ENCODE measurements around the gene FTSJ3.

FTSJ3 gene

DNA sequence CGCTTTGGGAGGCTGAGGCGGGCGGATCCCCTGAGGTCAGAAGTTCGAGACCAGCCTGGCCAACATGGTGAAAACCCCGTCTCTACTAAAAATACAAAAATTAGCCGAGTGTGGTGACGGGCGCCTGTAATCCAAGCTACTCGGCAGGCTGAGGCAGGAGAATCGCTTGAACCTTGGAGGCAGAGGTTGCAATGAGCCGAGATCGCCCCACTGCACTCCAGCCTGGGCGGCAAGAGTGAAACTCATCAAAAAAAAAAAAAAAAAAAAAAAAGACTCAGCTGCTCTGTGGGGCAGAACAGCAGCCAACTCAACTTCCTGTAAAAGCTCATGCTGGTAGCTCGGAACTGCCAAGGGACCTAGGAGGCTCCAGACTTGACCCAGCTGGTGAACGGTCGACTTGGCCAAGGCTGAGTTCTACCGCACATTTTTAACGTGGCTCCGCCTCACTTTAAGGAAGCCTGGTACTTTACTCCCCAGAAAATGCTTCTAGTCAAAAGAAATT is 16.0 kb upstream of the FTSJ3 start:
- DNase-seq (ENCODE audit: low spot score), result peak; percentile 93

DNA sequence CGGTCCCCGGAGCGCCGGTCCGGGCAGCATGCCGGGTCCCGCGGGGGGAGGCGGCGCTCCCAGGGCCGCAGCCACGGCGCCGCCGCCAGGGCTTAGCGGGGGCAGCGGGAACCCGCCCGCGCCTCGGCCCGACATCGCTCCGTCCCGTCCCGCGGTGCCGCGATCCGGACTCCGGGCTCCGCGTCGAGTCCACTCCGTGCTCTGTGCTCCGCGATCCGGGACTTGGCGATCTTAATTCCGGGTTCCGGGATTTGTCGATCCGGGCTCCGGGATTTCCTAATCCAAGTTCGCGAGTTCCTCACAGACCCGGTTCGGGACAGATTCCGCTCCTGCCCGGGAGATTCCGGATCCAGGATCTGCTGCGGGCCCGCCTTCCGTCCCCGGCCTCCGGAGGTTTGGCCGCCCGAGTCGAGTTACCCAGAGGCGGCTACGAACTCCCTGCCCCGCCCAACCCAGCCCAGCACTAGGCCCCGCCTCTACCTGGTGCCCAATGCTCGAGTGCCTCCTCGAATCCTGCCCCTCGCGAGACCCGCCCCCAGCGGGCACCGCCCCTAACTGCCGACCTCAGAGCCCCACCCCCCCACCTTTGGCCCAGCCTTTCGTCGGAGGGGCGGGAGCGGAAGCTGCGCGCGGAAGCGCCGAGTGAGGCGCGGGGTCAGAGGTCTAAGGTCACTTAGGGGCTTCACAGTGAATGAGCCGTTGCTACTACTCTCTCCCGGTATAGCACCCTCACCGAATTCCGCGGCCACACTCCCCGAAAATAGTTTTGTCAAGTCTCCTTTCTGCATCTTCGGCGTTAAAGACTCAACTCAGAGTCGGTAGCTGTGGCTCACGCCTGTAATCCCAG is 15.3 kb upstream of the FTSJ3 start, which contains the start of gene SMARCD2:
Gene SMARCD2 (minus strand): TSS at position 146 of the 847 bp plus-strand sequence. CDS start 11 bp downstream, at position 135.
- DNase-seq (ENCODE audit: low spot score), result peak; percentile 98

DNA sequence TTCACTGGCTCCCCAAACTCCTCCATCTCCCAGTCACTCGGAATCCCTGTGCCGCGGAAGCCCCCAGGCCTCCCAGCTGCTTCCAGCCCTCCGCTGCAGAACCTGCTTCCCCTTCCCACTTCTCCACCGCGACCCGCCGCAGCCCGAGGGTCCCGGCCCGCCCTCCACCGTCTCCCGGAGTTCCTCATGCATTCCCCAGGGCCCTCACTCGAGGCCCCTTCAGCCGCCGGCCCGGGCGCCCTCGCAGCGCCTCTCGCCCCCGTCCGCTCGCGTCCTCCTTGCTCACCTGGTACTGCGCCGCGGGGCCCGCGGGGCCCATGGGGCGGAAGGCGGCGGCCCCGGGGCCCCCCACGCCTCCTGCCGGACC is 14.7 kb upstream of the FTSJ3 start:
- DNase-seq (ENCODE audit: low spot score), result no peak

DNA sequence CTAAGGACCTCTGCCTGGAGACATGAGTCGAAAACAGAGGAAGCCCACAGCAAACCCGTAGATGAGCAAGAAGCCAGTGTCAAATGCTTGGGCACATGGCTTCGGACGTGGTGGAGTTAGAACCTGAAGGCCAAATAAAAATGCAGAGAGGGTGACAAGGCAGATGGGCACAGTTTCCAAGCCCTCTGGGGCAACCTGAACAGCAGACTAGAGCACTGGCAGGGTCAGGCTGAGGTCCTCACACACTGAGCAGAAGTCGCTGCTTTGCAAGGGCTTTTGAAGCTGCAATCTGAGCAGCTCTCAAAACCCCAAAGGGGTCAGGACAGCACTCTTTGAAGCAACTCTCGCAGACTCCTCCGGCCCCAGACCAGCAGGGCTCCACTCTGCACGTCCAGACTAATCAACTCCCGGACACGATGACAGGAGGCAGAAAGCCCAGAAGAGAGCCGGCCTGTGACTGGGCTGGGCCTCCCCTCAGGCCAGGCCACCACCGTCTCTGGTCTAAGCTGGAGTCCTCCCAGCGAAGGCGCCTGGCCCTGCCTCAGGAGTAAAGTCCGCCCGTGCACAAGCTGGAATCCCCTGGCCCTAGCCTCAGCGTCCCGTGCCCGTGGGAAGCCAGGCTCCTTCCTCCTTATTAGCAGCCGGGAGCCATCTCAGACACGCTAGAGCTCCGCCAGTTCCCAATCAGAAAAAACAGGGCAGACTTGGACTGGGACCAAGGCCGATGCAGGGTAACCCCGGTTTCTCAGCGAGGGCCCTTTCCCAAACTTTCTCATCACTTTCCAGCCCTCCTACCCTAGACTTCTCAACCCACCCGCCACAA is 14.1 kb upstream of the FTSJ3 start:
- DNase-seq (ENCODE audit: low spot score), result peak; percentile 59

DNA sequence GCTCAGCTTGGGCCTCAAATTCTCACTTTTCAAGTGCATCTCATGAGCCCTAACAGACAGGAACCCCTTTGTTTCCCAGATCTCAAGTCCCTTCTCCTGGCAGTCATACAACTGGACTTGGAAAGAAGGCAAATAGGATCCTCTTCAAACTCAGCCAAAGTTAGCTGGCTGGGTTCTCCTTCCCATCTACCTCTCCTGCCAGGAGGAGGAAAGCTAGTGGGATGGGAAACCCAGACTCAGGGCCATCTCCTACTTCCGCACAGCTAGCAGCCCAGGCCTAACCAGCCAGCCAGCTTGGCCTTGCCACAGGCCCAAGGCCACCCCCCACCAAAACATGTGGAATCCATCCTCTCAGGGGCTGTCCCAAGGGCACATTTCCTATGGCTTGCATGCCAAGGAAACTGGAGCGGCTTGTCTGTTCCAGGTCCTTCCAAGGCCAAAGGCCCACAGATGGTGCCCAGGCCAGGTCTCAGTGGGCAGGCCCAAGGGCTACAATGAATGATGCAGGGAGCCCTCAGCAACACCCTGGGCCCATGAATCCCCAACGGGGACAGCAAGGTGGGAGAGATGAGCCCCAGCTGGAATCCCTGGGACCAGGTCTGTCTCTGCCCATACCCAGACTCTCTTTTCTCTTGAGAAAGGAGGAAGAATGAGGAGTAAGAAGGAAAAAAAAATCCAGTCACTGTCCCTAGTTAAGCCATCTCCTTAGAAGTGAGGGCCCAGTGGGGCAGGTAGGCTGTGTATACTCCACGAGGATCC is 13.3 kb upstream of the FTSJ3 start:
- no peak for DNase-seq (ENCODE audit: low spot score)

DNA sequence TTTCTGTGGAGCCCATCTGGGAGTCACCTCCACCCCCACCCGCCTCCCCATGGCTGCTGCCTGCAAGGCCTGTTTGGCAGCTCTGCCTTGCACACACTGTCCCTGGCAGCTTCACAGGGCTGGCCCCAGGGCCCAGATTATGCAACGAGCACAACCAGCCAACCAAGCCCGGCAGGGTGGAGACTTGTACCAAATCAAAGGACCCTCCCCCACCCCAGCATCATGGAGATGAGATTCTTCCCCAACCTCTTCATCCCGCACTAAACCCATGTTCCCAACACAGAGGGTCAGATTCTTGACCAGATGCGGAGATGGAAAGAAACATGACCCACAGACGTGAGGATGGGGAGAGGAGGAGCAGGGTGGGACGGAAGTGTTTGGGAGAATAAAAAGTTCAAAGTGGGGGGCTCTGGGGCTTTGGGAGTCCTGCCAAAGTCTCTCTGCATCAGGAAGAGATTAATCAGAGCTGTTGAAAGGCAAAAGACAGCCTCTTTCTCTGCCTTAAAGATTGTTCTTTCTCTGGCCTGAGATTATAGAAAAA is 11.2 kb upstream of the FTSJ3 start:
- no peak for DNase-seq (ENCODE audit: low spot score)

DNA sequence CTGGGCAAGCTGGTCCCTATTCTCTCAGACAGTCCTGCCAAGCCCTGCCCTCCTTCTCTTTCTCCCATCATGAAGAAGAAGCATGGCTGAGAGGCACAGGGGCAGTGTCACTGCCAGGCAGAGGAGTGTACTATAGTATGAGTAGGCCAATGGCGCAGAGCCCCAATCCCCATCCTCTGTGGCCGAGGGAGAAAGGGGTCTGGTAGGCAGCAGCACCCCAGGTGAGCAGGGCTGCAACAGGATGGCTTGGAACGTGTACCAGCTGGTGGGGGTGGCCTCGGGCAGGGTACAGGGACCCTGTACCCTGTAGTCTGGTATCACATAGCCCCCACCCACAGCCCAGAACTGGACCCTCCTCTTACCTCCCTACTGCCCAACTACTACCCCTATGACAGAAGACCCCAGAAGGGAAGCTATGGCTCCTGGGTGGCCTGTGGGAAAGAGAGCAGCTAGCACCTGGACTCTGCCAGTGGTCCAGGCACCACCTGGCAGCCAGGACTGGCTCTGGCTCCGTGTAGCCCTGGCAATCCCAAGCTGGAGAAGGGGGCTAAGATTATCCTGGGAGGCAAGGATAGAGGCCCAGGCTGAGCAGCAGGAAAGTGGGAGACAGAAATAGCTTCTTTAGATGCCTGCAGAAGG is 10.6 kb upstream of the FTSJ3 start:
- no peak for DNase-seq (ENCODE audit: low spot score)

DNA sequence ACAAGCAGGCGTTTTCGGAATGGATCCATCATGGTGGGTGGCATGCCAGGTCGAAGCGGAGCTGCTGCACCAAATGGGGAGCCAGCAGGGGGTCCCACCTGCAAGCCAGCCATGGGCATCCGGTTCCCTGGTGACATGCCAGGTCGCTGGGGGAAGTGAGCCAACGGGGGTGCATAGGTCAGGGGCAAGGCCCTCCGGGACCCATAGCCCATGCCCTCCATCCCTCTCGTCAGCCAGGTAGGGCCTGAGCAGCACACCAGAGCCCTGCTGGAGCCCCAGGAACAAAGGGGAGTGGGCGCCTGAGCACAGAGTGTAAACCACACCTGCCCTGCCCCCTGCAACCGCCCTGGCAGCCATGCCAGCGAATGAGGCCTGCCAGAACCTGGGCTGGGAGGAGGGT is 10.0 kb upstream of the FTSJ3 start:
- no peak for DNase-seq (ENCODE audit: low spot score)

DNA sequence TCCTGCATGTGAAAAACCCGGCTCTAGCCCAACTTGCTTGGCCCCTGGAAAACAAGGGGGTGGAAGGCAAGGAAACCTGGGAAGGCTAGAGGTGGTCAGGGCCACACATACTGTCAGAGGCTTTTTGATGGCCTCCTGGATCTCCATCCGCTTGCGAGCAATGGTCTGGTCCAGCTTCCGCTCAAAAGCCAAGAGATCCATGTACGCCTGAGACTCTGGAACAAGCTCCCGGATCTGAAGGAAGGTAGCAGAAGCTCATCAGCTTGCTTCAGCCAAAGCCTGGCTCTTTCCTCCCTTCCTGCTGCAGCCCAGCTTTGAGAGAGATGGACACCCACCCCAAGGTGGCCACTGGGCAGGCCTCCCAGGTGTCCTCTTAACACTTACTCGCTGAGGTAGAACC is 9.3 kb upstream of the FTSJ3 start:
- no peak for DNase-seq (ENCODE audit: low spot score)

DNA sequence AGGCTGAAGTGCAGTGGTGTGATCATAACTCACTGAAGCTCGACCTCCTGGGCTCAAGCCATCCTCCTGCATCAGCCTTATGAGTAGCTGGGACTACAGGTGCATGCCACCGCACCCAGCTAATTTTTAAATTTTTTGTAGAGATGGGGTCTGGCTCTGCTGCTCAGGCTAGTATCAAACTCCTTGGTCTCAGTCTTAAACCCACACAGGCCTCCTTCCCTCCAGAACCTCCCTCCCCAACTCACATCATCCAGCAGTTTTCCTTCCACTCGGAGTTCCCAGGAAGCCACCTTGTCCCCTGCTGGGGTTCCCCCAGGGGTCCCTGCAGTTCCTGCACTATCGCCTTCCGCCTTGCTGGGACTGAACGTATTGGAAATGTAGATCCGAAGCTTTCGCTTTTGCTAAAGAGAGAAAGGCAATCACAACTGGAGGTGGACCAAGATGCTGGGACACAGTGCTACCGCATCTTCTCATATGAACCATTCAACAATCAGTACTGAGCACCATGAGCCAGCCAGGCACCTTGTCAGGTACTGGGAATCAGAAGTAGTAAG is 7.8 kb upstream of the FTSJ3 start:
- DNase-seq (ENCODE audit: low spot score), result no peak

DNA sequence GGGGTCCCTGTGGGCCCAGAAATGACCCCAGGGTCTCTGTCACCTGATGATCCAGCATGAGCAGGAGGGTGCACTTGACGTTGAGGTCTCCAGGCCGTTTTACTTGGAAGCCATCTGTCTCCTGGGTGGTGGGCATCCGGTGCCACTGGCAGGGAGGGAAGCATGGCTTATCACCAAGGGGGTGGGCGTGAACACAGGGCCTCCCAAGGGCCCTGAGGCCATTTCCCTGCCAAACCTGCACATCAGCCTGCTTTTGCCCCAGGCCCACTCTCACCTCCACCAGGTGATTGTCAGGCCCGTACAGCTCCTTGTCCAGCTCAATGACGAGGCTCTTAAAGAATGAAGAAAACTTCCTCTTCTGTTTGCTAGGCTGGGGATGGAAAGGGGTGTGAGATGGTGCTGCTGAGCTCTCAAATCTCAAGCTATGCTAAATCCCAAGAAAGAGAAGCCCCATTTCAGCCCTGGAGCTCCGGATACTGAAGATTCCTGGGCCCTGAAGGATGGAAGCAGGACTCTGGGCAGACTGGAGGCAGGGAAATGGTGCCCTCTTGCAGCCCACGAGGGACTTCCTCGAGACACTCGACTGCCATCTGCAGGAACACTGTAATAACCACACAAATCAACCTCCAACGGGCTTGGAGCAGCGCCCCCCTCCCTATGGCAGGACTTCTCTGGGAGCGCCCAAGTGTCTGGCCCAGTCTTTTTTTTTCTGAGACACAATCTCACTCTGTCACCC is 7.1 kb upstream of the FTSJ3 start:
- DNase-seq (ENCODE audit: low spot score), result peak; percentile 95

DNA sequence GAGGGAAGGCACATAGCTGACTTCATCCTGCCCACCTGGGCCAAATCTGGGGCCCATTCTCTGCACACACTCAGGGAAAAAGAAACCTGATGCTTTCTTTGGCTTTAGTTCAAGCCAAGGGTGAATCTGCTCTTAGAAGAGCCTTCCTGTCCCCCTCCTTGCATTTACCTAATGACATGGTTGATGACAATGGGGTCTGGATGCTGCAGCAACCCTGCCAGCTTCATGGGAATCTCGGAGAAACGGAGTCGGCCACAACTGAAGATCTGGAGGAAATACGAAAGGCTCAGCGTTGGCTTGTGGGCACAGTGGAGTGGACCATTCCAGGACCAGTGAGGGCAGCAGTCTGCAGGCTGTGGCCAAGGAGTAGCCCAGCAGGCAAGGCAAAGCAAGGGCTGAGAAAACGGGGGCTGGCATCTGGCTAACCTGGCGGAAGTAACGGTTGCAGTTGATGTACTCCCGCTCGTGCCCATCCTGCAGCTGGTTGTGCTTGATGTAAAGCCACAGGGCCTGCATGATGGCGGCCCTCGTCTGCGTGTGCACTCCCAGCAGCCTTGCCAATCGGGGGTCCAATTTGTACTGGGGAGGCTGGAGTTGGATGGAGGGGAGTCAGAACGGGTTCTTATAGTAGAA is 6.4 kb upstream of the FTSJ3 start:
- DNase-seq (ENCODE audit: low spot score), result no peak

DNA sequence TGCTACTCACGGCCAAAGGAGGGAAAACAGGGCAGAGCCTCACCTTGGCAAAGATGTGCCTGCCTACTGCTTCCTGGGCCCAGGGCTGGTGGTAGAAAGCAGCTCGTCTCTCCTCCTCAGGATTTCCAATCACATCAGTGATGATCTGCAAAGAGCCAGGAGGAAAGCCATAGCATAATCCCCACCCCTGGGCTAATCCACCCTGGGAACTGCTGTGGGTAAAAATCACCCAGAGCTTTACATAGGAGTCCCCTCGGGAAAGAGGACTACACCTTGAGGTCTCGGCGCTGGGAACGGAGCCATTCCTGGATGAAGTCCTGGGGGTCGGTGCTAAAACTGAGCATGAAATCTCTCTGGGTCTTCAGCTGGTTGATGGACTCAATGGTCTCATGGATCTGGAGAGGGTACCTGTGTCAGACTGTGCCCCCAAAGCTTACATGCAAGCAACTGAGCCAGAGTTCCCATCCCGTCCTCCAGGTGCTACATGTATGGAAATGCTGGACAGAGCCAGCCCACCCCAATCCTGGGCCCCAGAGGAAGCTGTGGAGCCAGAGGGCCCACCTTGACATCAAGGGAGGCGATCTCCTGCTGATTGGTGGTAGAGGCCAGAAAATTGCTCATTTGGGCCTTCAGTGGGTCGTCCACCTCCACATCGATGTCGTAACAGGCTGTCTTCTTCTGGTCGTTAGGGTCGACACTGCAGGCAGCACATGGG is 5.7 kb upstream of the FTSJ3 start:
- no peak for DNase-seq (ENCODE audit: low spot score)

DNA sequence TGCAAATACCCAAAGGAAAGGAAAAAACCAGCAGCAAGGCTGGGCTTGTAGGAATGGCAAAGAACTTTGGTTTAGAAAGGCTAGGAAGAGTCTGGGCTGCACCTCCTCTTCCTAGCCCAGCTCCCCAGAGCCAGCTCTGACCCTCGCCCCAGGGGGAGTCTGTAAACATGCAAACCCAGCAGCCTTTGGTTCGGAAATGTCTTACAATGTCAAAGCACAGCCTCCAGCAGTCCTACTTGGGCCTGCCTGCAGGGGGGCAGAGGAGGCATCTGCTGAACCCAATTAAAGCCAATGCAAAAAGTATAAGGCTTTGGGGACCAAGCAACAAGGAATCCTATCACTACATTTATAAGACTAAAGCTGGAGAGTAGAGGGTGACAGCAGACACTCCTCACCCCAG is 5.0 kb upstream of the FTSJ3 start:
- DNase-seq (ENCODE audit: low spot score), result peak; percentile 56

DNA sequence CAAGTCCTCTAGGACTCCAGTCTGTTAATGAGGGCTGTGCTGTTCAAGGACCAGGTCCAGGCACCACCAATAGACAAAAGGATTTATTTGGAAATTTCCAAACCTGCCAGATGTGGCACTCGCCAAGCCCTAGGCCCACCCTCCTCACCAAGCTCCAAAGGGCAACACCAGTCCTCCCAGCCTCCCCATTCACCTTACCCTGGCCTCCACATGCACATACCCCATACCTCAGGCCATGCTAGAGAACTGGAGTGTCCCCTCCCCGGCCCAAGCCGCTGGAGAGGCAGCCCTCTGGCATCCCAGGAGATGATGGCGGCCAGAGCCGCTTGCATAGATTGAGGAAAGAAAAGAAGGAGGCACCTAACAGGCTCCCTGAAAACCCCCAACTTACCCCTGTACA is 4.6 kb upstream of the FTSJ3 start:
- DNase-seq (ENCODE audit: low spot score), result no peak

DNA sequence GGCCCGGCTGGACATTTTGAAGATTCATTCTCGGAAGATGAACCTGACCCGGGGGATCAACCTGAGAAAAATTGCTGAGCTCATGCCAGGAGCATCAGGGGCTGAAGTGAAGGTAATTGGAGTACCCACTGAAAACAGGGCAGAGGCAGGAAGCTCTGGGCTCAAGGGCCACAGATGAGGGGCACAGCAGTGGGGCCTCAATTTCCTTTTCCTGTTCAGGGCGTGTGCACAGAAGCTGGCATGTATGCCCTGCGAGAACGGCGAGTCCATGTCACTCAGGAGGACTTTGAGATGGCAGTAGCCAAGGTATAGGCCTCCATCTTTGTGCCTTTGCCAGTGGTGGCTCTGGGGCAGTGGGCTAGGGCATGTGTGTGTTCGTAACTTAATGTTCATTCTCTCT is 4.0 kb upstream of the FTSJ3 start:
- DNase-seq (ENCODE audit: low spot score), result no peak

DNA sequence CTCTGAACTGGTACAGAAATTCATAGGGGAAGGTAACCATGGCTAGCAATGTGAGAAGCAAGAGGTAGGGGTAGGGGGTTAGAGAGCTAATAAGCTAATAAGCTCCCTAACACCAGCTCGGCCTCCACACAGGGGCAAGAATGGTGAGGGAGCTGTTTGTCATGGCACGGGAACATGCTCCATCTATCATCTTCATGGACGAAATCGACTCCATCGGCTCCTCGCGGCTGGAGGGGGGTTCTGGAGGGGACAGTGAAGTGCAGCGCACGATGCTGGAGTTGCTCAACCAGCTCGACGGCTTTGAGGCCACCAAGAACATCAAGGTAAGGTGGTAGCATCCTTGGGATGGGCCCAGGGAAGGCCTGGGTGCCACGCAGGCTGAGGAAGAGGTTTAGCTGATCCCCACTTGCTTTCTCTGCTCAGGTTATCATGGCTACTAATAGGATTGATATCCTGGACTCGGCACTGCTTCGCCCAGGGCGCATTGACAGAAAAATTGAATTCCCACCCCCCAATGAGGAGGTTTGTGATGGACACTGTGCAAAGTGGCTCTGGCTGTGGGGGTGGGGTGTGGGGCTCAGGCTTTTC is 3.5 kb upstream of the FTSJ3 start:
- no peak for DNase-seq (ENCODE audit: low spot score)

DNA sequence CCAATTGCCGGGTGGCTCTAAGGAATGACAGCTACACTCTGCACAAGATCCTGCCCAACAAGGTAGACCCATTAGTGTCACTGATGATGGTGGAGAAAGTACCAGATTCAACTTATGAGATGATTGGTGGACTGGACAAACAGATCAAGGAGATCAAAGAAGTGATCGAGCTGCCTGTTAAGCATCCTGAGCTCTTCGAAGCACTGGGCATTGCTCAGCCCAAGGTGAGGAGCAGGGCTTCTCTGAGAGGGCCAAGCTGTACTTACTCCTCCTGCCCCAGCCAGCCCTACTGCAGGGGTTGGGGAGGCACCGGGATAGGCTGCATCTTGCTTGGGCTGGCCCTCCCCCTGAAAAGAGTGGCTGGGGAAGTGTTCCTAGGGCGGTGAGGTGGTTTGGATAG is 2.8 kb upstream of the FTSJ3 start:
- no peak for DNase-seq (ENCODE audit: low spot score)

DNA sequence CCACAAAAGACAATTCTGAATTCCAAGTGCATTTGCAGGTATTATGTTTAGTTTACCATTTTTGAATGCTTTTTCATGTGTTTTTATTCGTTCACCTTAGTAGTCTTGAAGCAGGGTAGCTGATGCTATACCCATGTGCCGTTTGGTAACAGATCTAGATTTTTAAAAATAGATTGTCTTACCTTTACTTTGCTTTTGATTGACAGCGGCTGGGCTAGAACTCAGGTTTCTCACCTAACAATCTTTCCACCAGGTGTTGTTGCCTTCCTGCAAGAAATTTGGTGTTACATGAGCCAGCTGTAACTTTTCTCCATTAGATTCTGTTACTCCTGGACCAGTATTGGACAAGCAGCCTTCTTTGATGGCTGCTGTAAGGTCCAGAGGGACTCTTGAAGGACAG is 1.5 kb upstream of the FTSJ3 start:
- DNase-seq (ENCODE audit: low spot score), result no peak

Data from NAMALWA (cell line).